Measurements from ENCODE around the gene THADA.
"Not testable (repeated sequence)": the region's sequence is repeated elsewhere in the genome, so short reads cannot be mapped to it uniquely, and the experiment has no call there.

- TF ChIP-seq POLR2A, CTCF, POLR2AphosphoS5 (IDR thresholded peaks at IDR 0.05): not testable (repeated sequence)
Observed at GRCh38 chr2:43189861-43190260, 406.0 kb downstream of the THADA start.
